Panc1 (cell line): Measurements from ENCODE around the gene DAD1. TPM values are rescaled to one million over a fixed set of nuclear protein-coding genes. Genes with fewer than 3 reads are reported as not detected.

Experiments
- ATAC-seq: fragments of 200-7000 bp; cut with Tn5 transposase; 2 replicates; pipeline ENCODE4 v1.9.1; 2020; ENCODE audit warnings: mild to moderate bottlenecking, moderate library complexity
- BruUV-seq: library from RNA; stranded (reverse); fragments of 400-500 nt; replicated peaks from 2 replicates; lab custom pipeline; 2021; lab: Mats Ljungman, UMichigan
- CTCF ChIA-PET: fragments of 300-600 bp; sonication (Branson Sonifier 250); formaldehyde crosslinking; loops from one replicate; lab custom pipeline; 2022; ENCODE audit warnings: antibody characterized with exemption; lab: Charles Lee
- POLR2A ChIA-PET: fragments of 300-600 bp; sonication (Branson Sonifier 250); formaldehyde crosslinking; loops from one replicate; lab custom pipeline; 2022; ENCODE audit warnings: antibody characterized with exemption; lab: Charles Lee
- DNase-seq: peaks from one replicate; pipeline ENCODE4 v3.0.0-alpha.2; 2010; ENCODE audit warnings: low read depth, low spot score
- H3K27ac ChIP-seq: 2 replicates; pipeline ENCODE4 v1.5.1; 2011; ENCODE audit warnings: mild to moderate bottlenecking, low read length, inconsistent platforms
- H3K27me3 ChIP-seq: fragments of 200-500 bp; sonication (Bioruptor generic); 2 replicates; pipeline ENCODE4 v1.6.0; 2014; ENCODE audit warnings: low read length, inconsistent platforms; ENCODE audit not compliant: control insufficient read depth, insufficient read depth
- H3K36me3 ChIP-seq: fragments of 200-500 bp; sonication (Bioruptor generic); 2 replicates; pipeline ENCODE4 v1.5.1; 2014; ENCODE audit warnings: inconsistent platforms, mild to moderate bottlenecking, low read length, moderate library complexity; ENCODE audit not compliant: control insufficient read depth, insufficient read depth
- H3K4me1 ChIP-seq: 2 replicates; pipeline ENCODE4 v1.5.1; 2011; ENCODE audit warnings: inconsistent platforms, mild to moderate bottlenecking, low read length, moderate library complexity; ENCODE audit not compliant: control insufficient read depth, insufficient read depth
- H3K4me3 ChIP-seq, 2 experiments: 2 replicates each; pipeline ENCODE4 v1.5.1; 2011 to 2012; ENCODE audit warnings: low read depth in 2 of 2, low read length in 2 of 2, mild to moderate bottlenecking in 2 of 2, inconsistent platforms in 1 of 2, moderate library complexity in 1 of 2
- H3K9me3 ChIP-seq: fragments of 200-500 bp; sonication (Bioruptor generic); 2 replicates; pipeline ENCODE4 v1.5.1; 2014; ENCODE audit warnings: low read depth, mild to moderate bottlenecking, inconsistent platforms, low read length, moderate library complexity; ENCODE audit not compliant: control insufficient read depth, insufficient read depth
- CTCF ChIP-seq: fragments of 450-650 bp; IDR thresholded peaks from 2 replicates; pipeline ENCODE4 v1.5.1; 2017; ENCODE audit warnings: mild to moderate bottlenecking
- POLR2AphosphoS5 ChIP-seq: IDR thresholded peaks from 2 replicates; pipeline ENCODE4 v1.6.1; 2012; ENCODE audit warnings: mild to moderate bottlenecking, low read depth, low read length, moderate library complexity
- REST ChIP-seq, 2 experiments: IDR thresholded peaks; 2 replicates each; pipeline ENCODE4 v1.6.1; 2011 to 2012; ENCODE audit warnings: low read depth in 2 of 2, control low read depth in 1 of 2, low read length in 1 of 2, mild to moderate bottlenecking in 1 of 2, moderate library complexity in 1 of 2; ENCODE audit not compliant: insufficient read depth in 1 of 2
- SIN3A ChIP-seq: IDR thresholded peaks from 2 replicates; pipeline ENCODE4 v1.6.1; 2012; ENCODE audit warnings: low read depth, mild to moderate bottlenecking, low read length, moderate library complexity, borderline replicate concordance; ENCODE audit not compliant: insufficient read depth
- TCF7L2 ChIP-seq: IDR thresholded peaks from 2 replicates; pipeline ENCODE4 v1.6.1; 2011; ENCODE audit warnings: mild to moderate bottlenecking, low read depth, low read length, inconsistent platforms
- in situ Hi-C: cut with HindIII; loops from 2 replicates; pipeline ENCODE4 v1.10.0; 2016; ENCODE audit warnings: low sequenced_read_pairs, low pct_unique_long_range_greater_than_20kb
- intact Hi-C: fragments of 100-400 bp; cut with micrococcal nuclease; formaldehyde crosslinking; loops from one replicate; pipeline ENCODE4 v1.10.0; 2022; ENCODE audit not compliant: unreplicated experiment
- total RNA-seq: library from RNA; stranded (reverse); gene quantifications from one replicate; pipeline ENCODE4 v1.2.1, GENCODE V29; 2021; ENCODE audit not compliant: unreplicated experiment

Gene DAD1
- total RNA-seq, 1 experiment from 2014 or later, result 163 TPM

DNA sequence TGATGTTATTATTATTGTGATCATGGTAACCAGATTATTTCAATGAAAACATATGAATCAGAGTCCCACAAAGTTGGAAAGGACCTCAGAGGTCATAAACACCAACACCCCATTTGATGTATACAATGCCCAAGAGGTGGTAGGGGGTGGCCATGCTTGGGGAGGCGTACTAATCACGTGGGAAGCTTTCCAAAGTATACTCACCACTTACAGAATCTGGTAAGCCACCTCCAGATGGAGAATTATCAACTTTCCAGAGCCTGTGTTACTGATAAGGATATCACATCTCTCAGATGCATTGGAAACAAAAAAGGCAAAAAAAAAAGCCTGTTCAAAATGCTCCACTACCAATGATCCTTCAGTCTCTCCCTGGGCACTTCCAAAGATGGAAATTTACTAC, 8.4 kb downstream of the DAD1 start:
- Histone ChIP-seq H3K4me3 (no peak overlapping the region), H3K4me1 (no peaks in the 10 kb centered on the region), H3K36me3 (no peaks in the 10 kb centered on the region), H3K9me3 (no peaks in the 10 kb centered on the region), H3K27ac (no peak overlapping the region), H3K27me3 (no peaks in the 10 kb centered on the region)
- intact Hi-C loops (no loop called here), in situ Hi-C loops (no loop called here)
- TF ChIP-seq POLR2AphosphoS5 (no peak), REST (IDR thresholded peaks at IDR 0.05; ENCODE audit: insufficient read depth in 1 of 2, low read depth in 2 of 2, low read length in 1 of 2) (no peak), SIN3A (no peak)
- BruUV-seq, result no TSS peak
- ATAC-seq (no peak), DNase-seq (no peak)
- POLR2A ChIA-PET, result no interaction called here
- CTCF ChIA-PET, result no interaction called here

DNA sequence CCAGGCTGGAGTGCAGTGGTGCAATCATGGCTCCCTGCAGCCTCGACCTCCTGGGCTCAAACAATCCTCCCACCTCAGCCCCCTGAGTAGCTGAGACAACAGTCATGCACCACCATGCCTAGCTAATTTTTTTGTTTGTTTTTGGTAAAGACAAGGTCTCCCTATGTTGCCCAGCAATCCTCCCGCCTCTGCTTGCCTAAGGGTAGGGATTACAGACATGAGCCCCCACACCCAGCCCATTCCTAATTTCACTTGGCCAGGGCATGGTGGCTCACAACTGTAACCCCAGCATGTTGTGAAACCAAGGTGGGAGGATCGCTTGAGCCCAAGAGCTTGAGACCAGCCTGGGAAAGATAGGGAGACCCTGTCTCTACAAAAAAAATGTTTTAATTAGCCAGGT, 9.1 kb downstream of the DAD1 start:
- in situ Hi-C loops, result no loop called here
- BruUV-seq, result no TSS peak
- Histone ChIP-seq H3K27ac (no peak overlapping the region), H3K4me3 (no peak overlapping the region), H3K4me1 (no peaks in the 10 kb centered on the region), H3K27me3 (no peaks in the 10 kb centered on the region), H3K9me3 (no peaks in the 10 kb centered on the region), H3K36me3 (no peaks in the 10 kb centered on the region)
- intact Hi-C loops, result no loop called here
- DNase-seq, result no peak
- ATAC-seq, result no peak
- TF ChIP-seq CTCF (no peak), TCF7L2 (no peak), POLR2AphosphoS5 (no peak)
- CTCF ChIA-PET, result no interaction called here
- POLR2A ChIA-PET, result interaction anchor here (0.6 kb wide), 1 partner anchor 133 kb away, joined by 8 read pairs; no protein-coding TSS in a partner anchor

DNA sequence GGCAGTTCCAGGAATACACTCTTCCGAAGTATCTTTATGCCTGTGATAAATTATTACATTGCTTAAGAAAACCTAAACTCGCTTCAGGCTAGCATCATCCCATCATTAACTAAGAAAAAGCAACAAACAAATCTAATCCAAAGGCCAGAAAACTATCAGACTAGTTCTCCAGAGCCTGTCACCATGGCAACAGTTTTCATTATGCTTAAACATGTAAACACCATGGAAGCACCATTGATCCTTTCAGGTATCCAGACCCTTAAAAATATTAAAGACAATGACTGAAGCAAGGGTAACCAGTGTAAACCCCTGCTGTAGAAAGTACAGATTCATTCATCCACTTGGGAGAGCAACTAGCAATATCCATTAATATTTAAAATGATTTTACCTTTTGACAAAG, 9.8 kb downstream of the DAD1 start:
- Histone ChIP-seq H3K36me3 (peaks cover 1% of the 10 kb centered on the region; the same call in 1 of the 2 replicates), H3K4me3 (no peak overlapping the region), H3K27ac (no peak overlapping the region), H3K27me3 (no peaks in the 10 kb centered on the region), H3K9me3 (no peaks in the 10 kb centered on the region), H3K4me1 (no peaks in the 10 kb centered on the region)
- intact Hi-C loops, result no loop called here
- in situ Hi-C loops, result no loop called here
- CTCF ChIA-PET, result no interaction called here
- no peak for TF ChIP-seq REST (IDR thresholded peaks at IDR 0.05; ENCODE audit: insufficient read depth in 1 of 2, low read depth in 2 of 2, low read length in 1 of 2)
- no peak for TF ChIP-seq SIN3A
- no peak for TF ChIP-seq CTCF
- TF ChIP-seq POLR2AphosphoS5, result no peak
- TF ChIP-seq TCF7L2, result no peak
- POLR2A ChIA-PET, result no interaction called here
- BruUV-seq, result no TSS peak
- DNase-seq (no peak), ATAC-seq (no peak)
